Measurements from ENCODE around the gene BACE2. TPM values are rescaled to one million over a fixed set of nuclear protein-coding genes. Genes with fewer than 3 reads are reported as not detected.

Gene BACE2
- total and polyA plus RNA-seq, 2 of the 13 experiments (the other 11 are each of a cell fraction or from before 2014, with no cell fraction given) = 0.07 to 0.11 TPM

GRCh38 chr21:41321908-41322495 lies 154.0 kb downstream of the BACE2 start (continued):
- TF ChIP-seq ZNF142 (CRISPR knock-in tag; IDR thresholded peaks at IDR 0.05) (no peak), ZBTB43 (CRISPR knock-in tag; conservative IDR thresholded peaks at IDR 0.05) (no peak), ZNF749 (CRISPR knock-in tag; IDR thresholded peaks at IDR 0.05; ENCODE audit: borderline replicate concordance) (0 out of 2 replicates have a peak, but pooled peaks have one; percentile 13), NFYB (CRISPR knock-in tag; IDR thresholded peaks at IDR 0.05) (no peak), ZNF670 (CRISPR knock-in tag; IDR thresholded peaks at IDR 0.05; ENCODE audit: borderline replicate concordance) (no peak), ONECUT2 (CRISPR knock-in tag; IDR thresholded peaks at IDR 0.05) (0 out of 2 replicates have a peak, but pooled peaks have one; percentile 9), BRF2 (CRISPR knock-in tag; IDR thresholded peaks at IDR 0.05) (0 out of 2 replicates have a peak, but pooled peaks have one; percentile 0), TBX3 (IDR thresholded peaks at IDR 0.05; ENCODE audit: borderline replicate concordance) (no peak), HNRNPL (IDR thresholded peaks at IDR 0.05; ENCODE audit: low read depth, low read length) (0 out of 2 replicates have a peak, but pooled peaks have one; percentile 1), TOPORS (CRISPR knock-in tag; IDR thresholded peaks at IDR 0.05) (no peak)
- TF ChIP-seq, protein P1, sequence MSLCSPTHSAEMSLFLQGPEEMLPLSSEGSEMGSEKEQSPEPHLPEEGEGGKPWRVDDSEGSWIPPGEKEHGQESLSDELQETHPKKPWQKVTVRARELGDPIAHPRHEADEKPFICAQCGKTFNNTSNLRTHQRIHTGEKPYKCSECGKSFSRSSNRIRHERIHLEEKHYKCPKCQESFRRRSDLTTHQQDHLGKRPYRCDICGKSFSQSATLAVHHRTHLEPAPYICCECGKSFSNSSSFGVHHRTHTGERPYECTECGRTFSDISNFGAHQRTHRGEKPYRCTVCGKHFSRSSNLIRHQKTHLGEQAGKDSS (CRISPR knock-in tag; IDR thresholded peaks at IDR 0.05; ENCODE audit: borderline replicate concordance, low read depth) = no peak
- TF ChIP-seq, protein P2, sequence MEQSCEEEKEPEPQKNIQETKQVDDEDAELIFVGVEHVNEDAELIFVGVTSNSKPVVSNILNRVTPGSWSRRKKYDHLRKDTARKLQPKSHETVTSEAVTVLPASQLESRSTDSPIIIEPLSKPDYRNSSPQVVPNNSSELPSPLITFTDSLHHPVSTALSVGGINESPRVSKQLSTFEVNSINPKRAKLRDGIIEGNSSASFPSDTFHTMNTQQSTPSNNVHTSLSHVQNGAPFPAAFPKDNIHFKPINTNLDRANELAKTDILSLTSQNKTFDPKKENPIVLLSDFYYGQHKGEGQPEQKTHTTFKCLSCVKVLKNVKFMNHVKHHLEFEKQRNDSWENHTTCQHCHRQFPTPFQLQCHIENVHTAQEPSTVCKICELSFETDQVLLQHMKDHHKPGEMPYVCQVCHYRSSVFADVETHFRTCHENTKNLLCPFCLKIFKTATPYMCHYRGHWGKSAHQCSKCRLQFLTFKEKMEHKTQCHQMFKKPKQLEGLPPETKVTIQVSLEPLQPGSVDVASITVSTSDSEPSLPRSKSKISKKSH (CRISPR knock-in tag; IDR thresholded peaks at IDR 0.05; ENCODE audit: borderline replicate concordance) = no peak
- TF ChIP-seq, protein P3, sequence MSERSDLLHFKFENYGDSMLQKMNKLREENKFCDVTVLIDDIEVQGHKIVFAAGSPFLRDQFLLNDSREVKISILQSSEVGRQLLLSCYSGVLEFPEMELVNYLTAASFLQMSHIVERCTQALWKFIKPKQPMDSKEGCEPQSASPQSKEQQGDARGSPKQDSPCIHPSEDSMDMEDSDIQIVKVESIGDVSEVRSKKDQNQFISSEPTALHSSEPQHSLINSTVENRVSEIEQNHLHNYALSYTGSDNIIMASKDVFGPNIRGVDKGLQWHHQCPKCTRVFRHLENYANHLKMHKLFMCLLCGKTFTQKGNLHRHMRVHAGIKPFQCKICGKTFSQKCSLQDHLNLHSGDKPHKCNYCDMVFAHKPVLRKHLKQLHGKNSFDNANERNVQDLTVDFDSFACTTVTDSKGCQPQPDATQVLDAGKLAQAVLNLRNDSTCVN (CRISPR knock-in tag; IDR thresholded peaks at IDR 0.05; ENCODE audit: borderline replicate concordance) = no peak
- TF ChIP-seq, protein P4, sequence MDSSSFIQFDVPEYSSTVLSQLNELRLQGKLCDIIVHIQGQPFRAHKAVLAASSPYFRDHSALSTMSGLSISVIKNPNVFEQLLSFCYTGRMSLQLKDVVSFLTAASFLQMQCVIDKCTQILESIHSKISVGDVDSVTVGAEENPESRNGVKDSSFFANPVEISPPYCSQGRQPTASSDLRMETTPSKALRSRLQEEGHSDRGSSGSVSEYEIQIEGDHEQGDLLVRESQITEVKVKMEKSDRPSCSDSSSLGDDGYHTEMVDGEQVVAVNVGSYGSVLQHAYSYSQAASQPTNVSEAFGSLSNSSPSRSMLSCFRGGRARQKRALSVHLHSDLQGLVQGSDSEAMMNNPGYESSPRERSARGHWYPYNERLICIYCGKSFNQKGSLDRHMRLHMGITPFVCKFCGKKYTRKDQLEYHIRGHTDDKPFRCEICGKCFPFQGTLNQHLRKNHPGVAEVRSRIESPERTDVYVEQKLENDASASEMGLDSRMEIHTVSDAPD (CRISPR knock-in tag; IDR thresholded peaks at IDR 0.05) = 0 out of 2 replicates have a peak, but pooled peaks have one; percentile 22
